ENCODE measurements around the gene GLRX. TPM values are rescaled to one million over a fixed set of nuclear protein-coding genes. Genes with fewer than 3 reads are reported as not detected.
"Not testable (repeated sequence)": the region's sequence is repeated elsewhere in the genome, so short reads cannot be mapped to it uniquely, and the experiment has no call there.

GLRX gene
- total RNA-seq, 2 experiments from 2014 or later = 52.9 to 80.5 TPM

DNA sequence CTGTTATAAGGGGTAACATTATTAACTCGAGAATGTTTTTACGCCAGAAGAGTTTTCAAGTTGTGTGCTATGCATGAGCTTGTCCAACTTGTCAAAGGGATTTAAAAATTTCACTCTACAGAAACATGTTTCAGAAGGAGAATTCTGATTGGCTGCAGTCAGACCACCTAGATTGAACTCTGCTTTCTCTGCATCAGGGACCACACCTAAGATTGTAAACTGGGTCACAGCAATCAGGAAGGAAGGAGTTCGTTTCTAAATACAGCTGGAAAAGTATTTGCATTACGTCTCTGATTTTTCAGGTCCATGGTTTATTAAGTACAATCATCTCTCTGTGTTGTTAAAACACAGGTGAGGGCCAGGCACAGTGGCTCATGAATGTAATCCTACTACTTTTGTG, 5.8 kb downstream of the GLRX start:
- Histone ChIP-seq H3K27ac (ENCODE audit: low read depth, low read length, poor library complexity, severe bottlenecking) (no peak overlapping the region), H3K4me1 (ENCODE audit: insufficient read depth, low read length, poor library complexity, severe bottlenecking) (peaks cover 56% of the 10 kb centered on the region), H3K4me2 (ENCODE audit: low read length) (no peak overlapping the region), H2AFZ (ENCODE audit: low read length) (no peak overlapping the region), H3K4me3 (ENCODE audit: low read depth, low read length, poor library complexity, severe bottlenecking) (no peak overlapping the region), H3K9me3 (ENCODE audit: low read length) (no peaks in the 10 kb centered on the region), H3K36me3 (ENCODE audit: insufficient read depth, low read length) (peaks cover 71% of the 10 kb centered on the region), H3K79me2 (ENCODE audit: insufficient read depth, low read depth, low read length) (peaks cover 56% of the 10 kb centered on the region), H3K9me2 (ENCODE audit: insufficient read depth, low read length) (no peaks in the 10 kb centered on the region), H4K20me1 (ENCODE audit: insufficient read depth, low read length) (peaks cover 12% of the 10 kb centered on the region; the same call in 1 of the 2 replicates)
- ChIA-PET POLR2A (interaction anchor here (0.5 to 9.3 kb wide), 6 partner anchors 8 to 1143 kb away, joined by 3 to 150 read pairs (median 4); no protein-coding TSS in a partner anchor), CTCF (ENCODE audit: unreplicated experiment) (no interaction called here)
- no peak for TF ChIP-seq EZH2phosphoT487 (IDR thresholded peaks at IDR 0.05; ENCODE audit: borderline replicate concordance, low read depth, low read length)
- TF ChIP-seq, protein P1, sequence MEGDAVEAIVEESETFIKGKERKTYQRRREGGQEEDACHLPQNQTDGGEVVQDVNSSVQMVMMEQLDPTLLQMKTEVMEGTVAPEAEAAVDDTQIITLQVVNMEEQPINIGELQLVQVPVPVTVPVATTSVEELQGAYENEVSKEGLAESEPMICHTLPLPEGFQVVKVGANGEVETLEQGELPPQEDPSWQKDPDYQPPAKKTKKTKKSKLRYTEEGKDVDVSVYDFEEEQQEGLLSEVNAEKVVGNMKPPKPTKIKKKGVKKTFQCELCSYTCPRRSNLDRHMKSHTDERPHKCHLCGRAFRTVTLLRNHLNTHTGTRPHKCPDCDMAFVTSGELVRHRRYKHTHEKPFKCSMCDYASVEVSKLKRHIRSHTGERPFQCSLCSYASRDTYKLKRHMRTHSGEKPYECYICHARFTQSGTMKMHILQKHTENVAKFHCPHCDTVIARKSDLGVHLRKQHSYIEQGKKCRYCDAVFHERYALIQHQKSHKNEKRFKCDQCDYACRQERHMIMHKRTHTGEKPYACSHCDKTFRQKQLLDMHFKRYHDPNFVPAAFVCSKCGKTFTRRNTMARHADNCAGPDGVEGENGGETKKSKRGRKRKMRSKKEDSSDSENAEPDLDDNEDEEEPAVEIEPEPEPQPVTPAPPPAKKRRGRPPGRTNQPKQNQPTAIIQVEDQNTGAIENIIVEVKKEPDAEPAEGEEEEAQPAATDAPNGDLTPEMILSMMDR (conservative IDR thresholded peaks at IDR 0.05; ENCODE audit: low read length) = no peak
- BruUV-seq (replicated peaks) = no TSS peak
- DNase-seq (ENCODE audit: low spot score) = no peak
- intact Hi-C loops (cut with micrococcal nuclease; ENCODE audit: unreplicated experiment) = no loop called here

DNA sequence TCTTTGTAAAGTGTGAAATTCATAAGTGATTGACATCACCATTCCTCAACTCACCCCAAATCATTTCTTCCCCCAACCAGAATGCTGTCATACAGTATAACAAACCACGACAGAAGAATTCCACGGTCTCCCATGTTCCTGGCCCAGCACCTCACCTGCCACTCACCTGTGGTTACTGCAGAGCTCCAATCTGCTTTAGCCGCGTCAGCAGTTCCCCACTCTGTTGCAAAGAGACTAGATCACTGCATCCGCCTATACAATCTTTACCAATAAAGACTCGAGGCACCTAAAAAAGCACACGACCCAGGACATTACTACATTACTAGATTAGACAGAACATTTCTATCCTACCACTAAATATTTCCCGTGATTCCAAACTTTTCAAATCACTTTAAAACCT, 6.2 kb downstream of the GLRX start:
- H3K4me3 ChIP-seq (ENCODE audit: low read depth, low read length, poor library complexity, severe bottlenecking) = no peak overlapping the region
- no peak overlapping the region for H3K4me2 ChIP-seq (ENCODE audit: low read length)
- H3K27ac ChIP-seq (ENCODE audit: low read depth, low read length, poor library complexity, severe bottlenecking) = no peak overlapping the region
- BruUV-seq (replicated peaks) = no TSS peak
- peaks cover 12% of the 10 kb centered on the region; the same call in 1 of the 2 replicates for H4K20me1 ChIP-seq (ENCODE audit: insufficient read depth, low read length)
- ChIA-PET CTCF (ENCODE audit: unreplicated experiment) (no interaction called here), POLR2A (interaction anchor here (0.5 to 9.3 kb wide), 5 partner anchors 8 to 1144 kb away, joined by 3 to 150 read pairs (median 4); no protein-coding TSS in a partner anchor)
- no peaks in the 10 kb centered on the region for H3K9me2 ChIP-seq (ENCODE audit: insufficient read depth, low read length)
- peaks cover 69% of the 10 kb centered on the region for H3K36me3 ChIP-seq (ENCODE audit: insufficient read depth, low read length)
- H3K9me3 ChIP-seq (ENCODE audit: low read length) = no peaks in the 10 kb centered on the region
- H2AFZ ChIP-seq (ENCODE audit: low read length) = no peak overlapping the region
- H3K4me1 ChIP-seq (ENCODE audit: insufficient read depth, low read length, poor library complexity, severe bottlenecking) = peaks cover 56% of the 10 kb centered on the region
- peaks cover 52% of the 10 kb centered on the region for H3K79me2 ChIP-seq (ENCODE audit: insufficient read depth, low read depth, low read length)
- intact Hi-C loops (cut with micrococcal nuclease; ENCODE audit: unreplicated experiment) = no loop called here
- TF ChIP-seq EZH2phosphoT487 (IDR thresholded peaks at IDR 0.05; ENCODE audit: borderline replicate concordance, low read depth, low read length) = no peak
- TF ChIP-seq, protein P1 (conservative IDR thresholded peaks at IDR 0.05; ENCODE audit: low read length) = no peak
- DNase-seq (ENCODE audit: low spot score) = no peak

DNA sequence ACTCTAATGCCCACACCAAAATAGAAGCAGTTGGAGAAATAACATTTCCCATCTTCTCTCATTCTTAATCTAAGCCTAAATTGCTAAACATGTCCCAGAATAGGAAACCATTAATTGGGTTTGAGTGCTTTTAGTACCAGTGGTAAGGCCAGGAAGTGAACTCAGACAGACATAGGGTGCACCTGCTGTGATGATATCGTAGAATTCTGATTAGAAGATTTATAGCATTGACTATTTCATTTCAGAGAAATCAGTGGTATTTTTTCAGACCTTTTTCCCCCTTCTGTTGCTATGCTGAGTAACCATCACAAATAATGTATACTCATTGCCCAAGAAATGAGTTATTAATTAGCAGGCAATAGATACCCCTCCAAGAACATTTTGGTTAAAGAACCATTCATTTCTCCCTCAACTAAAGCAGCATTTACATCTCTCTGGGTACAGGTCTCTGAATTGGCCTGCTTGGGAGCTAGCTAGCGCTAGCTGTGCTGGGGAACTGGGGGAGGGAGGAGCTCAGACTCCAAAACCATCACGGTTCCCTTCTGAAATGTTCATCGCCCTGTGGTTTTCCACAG, 7.3 kb downstream of the GLRX start:
- H3K36me3 ChIP-seq (ENCODE audit: insufficient read depth, low read length) = peaks cover 69% of the 10 kb centered on the region
- H3K79me2 ChIP-seq (ENCODE audit: insufficient read depth, low read depth, low read length) = peaks cover 41% of the 10 kb centered on the region
- CTCF ChIA-PET (ENCODE audit: unreplicated experiment) = no interaction called here

DNA sequence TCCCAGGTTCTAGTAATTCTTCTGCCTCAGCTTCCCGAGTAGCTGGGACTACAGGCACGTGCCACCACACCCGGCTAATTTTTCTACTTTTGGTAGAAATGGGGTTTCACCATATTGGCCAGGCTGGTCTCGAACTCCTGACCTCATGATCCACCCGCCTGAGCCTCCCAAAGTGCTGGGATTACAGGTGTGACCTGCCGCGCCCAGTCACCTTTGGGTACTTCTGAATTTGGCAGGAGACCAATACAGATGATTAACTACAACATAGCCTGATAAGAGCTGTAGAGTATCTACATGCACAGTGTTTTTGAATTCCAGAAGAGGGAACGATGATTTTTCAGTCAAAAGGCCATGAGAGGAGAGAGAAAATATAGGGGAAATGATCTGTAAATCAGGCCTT, 9.5 kb downstream of the GLRX start:
- H3K79me2 ChIP-seq (ENCODE audit: insufficient read depth, low read depth, low read length) = peaks cover 19% of the 10 kb centered on the region
- H2AFZ ChIP-seq (ENCODE audit: low read length); H4K20me1 ChIP-seq (ENCODE audit: insufficient read depth, low read length); H3K9me2 ChIP-seq (ENCODE audit: insufficient read depth, low read length); H3K9me3 ChIP-seq (ENCODE audit: low read length); H3K4me3 ChIP-seq (ENCODE audit: low read depth, low read length, poor library complexity, severe bottlenecking); intact Hi-C loops (cut with micrococcal nuclease; ENCODE audit: unreplicated experiment); DNase-seq (ENCODE audit: low spot score); H3K4me2 ChIP-seq (ENCODE audit: low read length); H3K27ac ChIP-seq (ENCODE audit: low read depth, low read length, poor library complexity, severe bottlenecking); CTCF ChIA-PET (ENCODE audit: unreplicated experiment); BruUV-seq (replicated peaks); POLR2A ChIA-PET: not testable (repeated sequence)
- peaks cover 60% of the 10 kb centered on the region for H3K36me3 ChIP-seq (ENCODE audit: insufficient read depth, low read length)
- peaks cover 52% of the 10 kb centered on the region for H3K4me1 ChIP-seq (ENCODE audit: insufficient read depth, low read length, poor library complexity, severe bottlenecking)

More for the DNA sequence above, 7.3 kb downstream of the GLRX start:
- H3K4me3 ChIP-seq (ENCODE audit: low read depth, low read length, poor library complexity, severe bottlenecking) = no peak overlapping the region
- intact Hi-C loops (cut with micrococcal nuclease; ENCODE audit: unreplicated experiment) = no loop called here
- POLR2A ChIA-PET = interaction anchor here (0.6 kb wide), 1 partner anchor 32 kb away, joined by 4 read pairs; no protein-coding TSS in a partner anchor
- H3K27ac ChIP-seq (ENCODE audit: low read depth, low read length, poor library complexity, severe bottlenecking) = no peak overlapping the region
- BruUV-seq (replicated peaks) = no TSS peak
- H2AFZ ChIP-seq (ENCODE audit: low read length) = no peak overlapping the region
- H3K9me3 ChIP-seq (ENCODE audit: low read length) = no peaks in the 10 kb centered on the region
- DNase-seq (ENCODE audit: low spot score) = no peak
- H3K4me1 ChIP-seq (ENCODE audit: insufficient read depth, low read length, poor library complexity, severe bottlenecking) = peaks cover 53% of the 10 kb centered on the region
- TF ChIP-seq, protein P1 (conservative IDR thresholded peaks at IDR 0.05; ENCODE audit: low read length) = no peak
- no peak for TF ChIP-seq EZH2phosphoT487 (IDR thresholded peaks at IDR 0.05; ENCODE audit: borderline replicate concordance, low read depth, low read length)
- H4K20me1 ChIP-seq (ENCODE audit: insufficient read depth, low read length) = peaks cover 12% of the 10 kb centered on the region; the same call in 1 of the 2 replicates
- no peak overlapping the region for H3K4me2 ChIP-seq (ENCODE audit: low read length)
- H3K9me2 ChIP-seq (ENCODE audit: insufficient read depth, low read length) = no peaks in the 10 kb centered on the region
